MCF 10A (cell line): Measurements from ENCODE around the gene IGHMBP2. TPM values are rescaled to one million over a fixed set of nuclear protein-coding genes. Genes with fewer than 3 reads are reported as not detected.

Experiments
- BruUV-seq: library from RNA; stranded (reverse); fragments of 400-500 nt; replicated peaks from 2 replicates; lab custom pipeline; 2021; lab: Mats Ljungman, UMichigan
- CTCF ChIA-PET: fragments of 300-600 bp; sonication (Branson Sonifier 250); formaldehyde crosslinking; extraction: SDS; loops from one replicate; lab custom pipeline; 2021; ENCODE audit warnings: antibody characterized with exemption, inconsistent platforms; lab: Yijun Ruan, JAX
- POLR2A ChIA-PET: fragments of 300-600, 350-650 bp; sonication (Branson Sonifier 250); formaldehyde crosslinking; extraction: SDS; loops from one replicate; lab custom pipeline; 2020; ENCODE audit warnings: antibody characterized with exemption, inconsistent platforms; lab: Yijun Ruan, JAX
- DNase-seq: peaks from one replicate; pipeline ENCODE4 v3.0.0-alpha.2; 2018; ENCODE audit not compliant: unreplicated experiment
- H3K27ac Mint-ChIP-seq: one replicate; pipeline ENCODE4 v1.8.0; 2022; ENCODE audit warnings: mild to moderate bottlenecking, low read depth, mixed read lengths; ENCODE audit not compliant: unreplicated experiment
- H3K27me3 Mint-ChIP-seq: one replicate; pipeline ENCODE4 v1.8.0; 2022; ENCODE audit warnings: mixed read lengths; ENCODE audit not compliant: insufficient read depth, unreplicated experiment
- H3K36me3 Mint-ChIP-seq: one replicate; pipeline ENCODE4 v1.8.0; 2022; ENCODE audit warnings: mild to moderate bottlenecking, moderate library complexity, mixed read lengths; ENCODE audit not compliant: insufficient read depth, unreplicated experiment
- H3K4me1 Mint-ChIP-seq: one replicate; pipeline ENCODE4 v1.8.0; 2022; ENCODE audit warnings: mixed read lengths; ENCODE audit not compliant: insufficient read depth, unreplicated experiment
- H3K4me3 Mint-ChIP-seq: one replicate; pipeline ENCODE4 v1.8.0; 2022; ENCODE audit warnings: mild to moderate bottlenecking, moderate library complexity, mixed read lengths; ENCODE audit not compliant: unreplicated experiment
- H3K9me3 Mint-ChIP-seq: one replicate; pipeline ENCODE4 v1.8.0; 2022; ENCODE audit warnings: mixed read lengths; ENCODE audit not compliant: unreplicated experiment
- intact Hi-C: fragments of 100-400 bp; cut with micrococcal nuclease; formaldehyde crosslinking; loops from 2 replicates; pipeline ENCODE4 v1.14.1; 2022
- total RNA-seq: library from RNA; stranded (reverse); gene quantifications from 2 replicates; pipeline ENCODE4 v1.2.3, GENCODE V29; 2022
- TF ChIP-seq, protein P1 (sequence below): fragments of 200-600 bp; IDR thresholded peaks from one replicate; pipeline ENCODE4 v1.8.0; 2022; ENCODE audit warnings: antibody characterized with exemption, mild to moderate bottlenecking; ENCODE audit not compliant: unreplicated experiment

IGHMBP2 gene
- total RNA-seq, 1 experiment from 2014 or later, result 19.8 TPM

DNA sequence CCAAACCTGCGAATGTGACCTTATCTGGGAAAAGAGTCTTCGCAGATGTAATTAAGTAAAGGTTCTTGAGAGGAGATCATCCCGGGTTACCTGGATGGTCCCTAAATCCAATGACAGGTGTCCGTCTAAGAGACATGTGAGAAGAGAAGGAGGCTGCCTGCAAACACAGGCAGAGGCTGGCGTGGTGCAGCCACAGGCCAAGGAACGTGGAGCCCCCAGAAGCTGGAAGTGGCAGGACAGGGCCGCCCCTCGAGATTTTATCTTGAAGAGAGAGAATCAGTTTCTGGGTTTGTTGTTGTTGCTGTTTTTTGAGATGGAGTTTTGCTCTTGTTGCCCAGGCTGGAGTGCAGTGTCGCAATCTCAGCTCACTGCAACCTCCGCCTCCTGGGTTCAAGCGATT is 43.5 kb downstream of the IGHMBP2 start:
- no peak overlapping the region for H3K27ac Mint-ChIP-seq
- TF ChIP-seq, protein P1, sequence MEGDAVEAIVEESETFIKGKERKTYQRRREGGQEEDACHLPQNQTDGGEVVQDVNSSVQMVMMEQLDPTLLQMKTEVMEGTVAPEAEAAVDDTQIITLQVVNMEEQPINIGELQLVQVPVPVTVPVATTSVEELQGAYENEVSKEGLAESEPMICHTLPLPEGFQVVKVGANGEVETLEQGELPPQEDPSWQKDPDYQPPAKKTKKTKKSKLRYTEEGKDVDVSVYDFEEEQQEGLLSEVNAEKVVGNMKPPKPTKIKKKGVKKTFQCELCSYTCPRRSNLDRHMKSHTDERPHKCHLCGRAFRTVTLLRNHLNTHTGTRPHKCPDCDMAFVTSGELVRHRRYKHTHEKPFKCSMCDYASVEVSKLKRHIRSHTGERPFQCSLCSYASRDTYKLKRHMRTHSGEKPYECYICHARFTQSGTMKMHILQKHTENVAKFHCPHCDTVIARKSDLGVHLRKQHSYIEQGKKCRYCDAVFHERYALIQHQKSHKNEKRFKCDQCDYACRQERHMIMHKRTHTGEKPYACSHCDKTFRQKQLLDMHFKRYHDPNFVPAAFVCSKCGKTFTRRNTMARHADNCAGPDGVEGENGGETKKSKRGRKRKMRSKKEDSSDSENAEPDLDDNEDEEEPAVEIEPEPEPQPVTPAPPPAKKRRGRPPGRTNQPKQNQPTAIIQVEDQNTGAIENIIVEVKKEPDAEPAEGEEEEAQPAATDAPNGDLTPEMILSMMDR, result no peak
- H3K4me1 Mint-ChIP-seq, result no peaks in the 10 kb centered on the region
- H3K27me3 Mint-ChIP-seq, result peaks cover 11% of the 10 kb centered on the region
- POLR2A ChIA-PET, result no interaction called here
- intact Hi-C loops, result no loop called here
- DNase-seq, result no peak
- no peak overlapping the region for H3K4me3 Mint-ChIP-seq
- no peaks in the 10 kb centered on the region for H3K36me3 Mint-ChIP-seq
- no peaks in the 10 kb centered on the region for H3K9me3 Mint-ChIP-seq
- BruUV-seq, result no TSS peak
- CTCF ChIA-PET, result interaction anchor here (0.5 to 0.7 kb wide), 2 partner anchors 9 to 1726 kb away, joined by 4 to 10 read pairs; no protein-coding TSS in a partner anchor

DNA sequence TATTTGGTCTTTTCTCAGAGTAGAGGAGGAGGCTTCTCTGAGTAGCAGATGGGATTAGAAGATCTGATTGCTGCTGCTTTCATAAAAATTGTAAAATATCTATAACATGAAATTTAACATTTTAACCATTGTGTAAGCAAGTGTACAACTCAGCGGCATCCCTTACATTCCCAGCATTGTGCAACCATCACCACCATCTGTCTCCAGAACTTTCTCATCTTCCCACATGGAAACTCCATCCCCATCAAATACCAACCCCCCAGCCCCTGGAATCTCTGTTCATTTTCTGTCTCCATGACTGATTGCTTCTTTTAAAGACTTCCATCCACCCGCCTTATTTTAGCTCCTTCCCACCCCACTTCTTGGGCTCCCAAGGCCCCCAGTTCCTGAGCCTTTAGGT is 44.8 kb downstream of the IGHMBP2 start:
- CTCF ChIA-PET, result interaction anchor here (0.6 kb wide), 1 partner anchor 722 kb away, joined by 3 read pairs; no protein-coding TSS in a partner anchor
- Mint-ChIP-seq H3K27me3 (peaks cover 11% of the 10 kb centered on the region), H3K4me1 (no peaks in the 10 kb centered on the region), H3K36me3 (no peaks in the 10 kb centered on the region), H3K9me3 (no peaks in the 10 kb centered on the region), H3K27ac (no peak overlapping the region), H3K4me3 (no peak overlapping the region)
- intact Hi-C loops, result no loop called here
- BruUV-seq, result no TSS peak
- TF ChIP-seq, protein P1, result no peak
- no peak for DNase-seq
- POLR2A ChIA-PET, result no interaction called here

DNA sequence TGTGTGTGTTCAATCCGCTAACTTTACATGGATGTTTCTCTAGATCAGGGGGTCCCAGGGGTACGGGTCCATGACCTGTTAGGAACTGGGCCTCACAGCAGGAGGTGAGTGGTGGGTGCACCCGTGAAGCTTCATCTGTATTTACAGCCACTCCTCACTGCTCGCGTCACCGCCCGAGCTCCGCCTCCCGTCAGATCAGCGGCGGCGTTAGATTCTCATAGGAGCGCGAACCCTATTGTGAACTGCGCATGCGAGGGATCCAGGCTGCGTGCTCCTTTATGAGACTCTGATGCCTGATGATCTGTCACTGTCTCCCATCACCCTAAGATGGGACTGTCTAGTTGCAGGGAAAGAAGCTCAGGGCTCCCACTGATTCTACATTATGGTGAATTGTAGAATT is 45.2 kb downstream of the IGHMBP2 start:
- Mint-ChIP-seq H3K27me3 (peaks cover 11% of the 10 kb centered on the region), H3K4me1 (no peaks in the 10 kb centered on the region), H3K36me3 (no peaks in the 10 kb centered on the region), H3K27ac (no peak overlapping the region), H3K4me3 (no peak overlapping the region), H3K9me3 (no peaks in the 10 kb centered on the region)
- DNase-seq, result no peak
- ChIA-PET CTCF (interaction anchor here (0.6 kb wide), 1 partner anchor 722 kb away, joined by 3 read pairs; no protein-coding TSS in a partner anchor), POLR2A (no interaction called here)
- no TSS peak for BruUV-seq
- intact Hi-C loops, result no loop called here
- TF ChIP-seq, protein P1, result no peak

DNA sequence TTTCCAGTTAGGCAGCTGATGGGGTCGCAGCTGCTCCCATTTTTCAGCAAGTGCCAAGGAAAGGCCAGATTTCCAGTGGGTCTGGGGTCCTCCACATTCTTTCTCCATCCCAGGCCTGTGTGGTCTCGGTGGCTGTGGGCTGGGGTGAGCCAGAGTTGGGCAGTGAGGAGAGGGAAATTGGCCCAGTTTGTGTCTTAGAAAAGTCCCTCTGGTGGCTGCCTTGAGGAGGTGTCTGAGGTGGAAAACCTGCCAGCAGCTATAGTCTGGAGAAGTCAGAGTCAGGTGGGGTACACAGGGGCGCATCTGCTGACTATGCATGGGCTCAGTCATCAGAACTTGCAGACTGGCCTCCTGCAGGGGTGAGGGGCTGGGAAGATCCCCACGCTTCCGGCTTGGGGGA is 46.6 kb downstream of the IGHMBP2 start:
- no peaks in the 10 kb centered on the region for H3K9me3 Mint-ChIP-seq
- ChIA-PET POLR2A (no interaction called here), CTCF (interaction anchor here (0.6 to 0.7 kb wide), 3 partner anchors 33 to 272 kb away, joined by 3 to 4 read pairs (median 4); no protein-coding TSS in a partner anchor)
- no TSS peak for BruUV-seq
- no peak overlapping the region for H3K4me3 Mint-ChIP-seq
- H3K27ac Mint-ChIP-seq, result no peak overlapping the region
- peaks cover 11% of the 10 kb centered on the region for H3K27me3 Mint-ChIP-seq
- intact Hi-C loops, result loop anchor here (1.0 kb wide), 1 partner anchor 138 kb away; no protein-coding TSS in a partner anchor
- H3K36me3 Mint-ChIP-seq, result no peaks in the 10 kb centered on the region
- H3K4me1 Mint-ChIP-seq, result no peaks in the 10 kb centered on the region
- TF ChIP-seq, protein P1, result peak; percentile 17
- peak; percentile 23 for DNase-seq
